HUES6 (cell line): ENCODE results near the gene TICAM1.
A peak's percentile ranks its signal among the peaks of the same experiment; 100 is the strongest.
"Not testable (repeated sequence)": the region's sequence is repeated elsewhere in the genome, so short reads cannot be mapped to it uniquely, and the experiment has no call there.

Experiments used
- H3K27ac ChIP-seq: 2 replicates; pipeline ENCODE4 v1.7.0; 2013; ENCODE audit warnings: low read depth, mild to moderate bottlenecking, low read length, inconsistent platforms
- H3K27me3 ChIP-seq: 2 replicates; pipeline ENCODE4 v1.6.1; 2013; ENCODE audit warnings: low read length; ENCODE audit not compliant: control insufficient read depth, insufficient read depth
- H3K36me3 ChIP-seq: 2 replicates; pipeline ENCODE4 v1.6.1; 2013; ENCODE audit warnings: low read length; ENCODE audit not compliant: control insufficient read depth, insufficient read depth
- H3K4me1 ChIP-seq: 2 replicates; pipeline ENCODE4 v1.6.1; 2013; ENCODE audit warnings: low read length; ENCODE audit not compliant: control insufficient read depth, insufficient read depth
- H3K4me3 ChIP-seq: 2 replicates; pipeline ENCODE4 v1.5.1; 2013; ENCODE audit warnings: low read depth, low read length
- H3K9ac ChIP-seq: one replicate; pipeline ENCODE4 v1.6.1; 2013; ENCODE audit warnings: mild to moderate bottlenecking, low read length
- H3K9me3 ChIP-seq: 2 replicates; pipeline ENCODE4 v1.6.1; 2013; ENCODE audit warnings: low read depth, low read length; ENCODE audit not compliant: control insufficient read depth, insufficient read depth

Gene TICAM1

DNA sequence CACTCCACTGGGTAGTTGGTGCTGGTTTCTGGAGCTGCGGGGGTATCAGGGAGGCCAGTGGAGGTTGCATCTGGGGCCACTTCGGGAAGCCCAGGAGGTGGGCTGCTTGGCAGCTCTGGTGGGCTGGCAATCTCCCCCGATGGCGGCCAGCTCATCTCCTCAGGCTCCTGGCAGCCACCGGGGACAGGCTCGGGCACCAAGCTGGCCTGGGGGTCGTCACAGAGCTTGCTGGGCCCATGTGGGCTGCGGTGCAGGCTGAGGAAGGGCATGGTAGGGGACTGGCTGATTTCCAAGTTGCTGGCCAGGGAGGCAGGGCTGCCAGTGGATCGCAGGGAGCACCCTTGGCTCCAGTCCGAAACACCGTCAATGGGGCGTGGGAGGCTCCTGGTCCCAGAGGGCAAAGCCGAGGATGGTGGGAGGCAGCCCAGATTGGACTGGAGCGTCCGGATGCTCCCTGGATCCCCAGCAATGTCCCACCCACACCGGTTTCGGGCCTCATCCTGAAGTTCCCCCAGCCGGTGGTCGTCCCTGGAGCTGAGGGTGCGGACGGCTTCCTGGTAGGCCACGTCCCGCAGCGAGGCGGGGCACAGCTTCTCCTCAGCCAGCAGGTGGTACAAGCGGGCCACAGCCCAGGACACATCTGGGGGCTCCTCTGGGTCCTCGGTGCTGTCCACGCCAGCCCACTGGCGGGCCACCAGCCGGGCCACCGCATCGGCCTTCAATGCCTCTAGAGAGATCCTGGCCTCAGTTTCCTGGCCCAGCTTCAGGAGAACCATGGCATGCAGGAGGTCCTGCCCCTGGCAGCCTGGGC is 13.8 kb downstream of the TICAM1 start:
- Histone ChIP-seq H3K4me1 (no peaks in the 10 kb centered on the region), H3K36me3 (no peaks in the 10 kb centered on the region), H3K9ac (no peak overlapping the region), H3K4me3 (no peak overlapping the region), H3K9me3 (peaks cover 3% of the 10 kb centered on the region; the same call in 1 of the 2 replicates), H3K27me3 (peaks cover 7% of the 10 kb centered on the region), H3K27ac (no peak overlapping the region)

DNA sequence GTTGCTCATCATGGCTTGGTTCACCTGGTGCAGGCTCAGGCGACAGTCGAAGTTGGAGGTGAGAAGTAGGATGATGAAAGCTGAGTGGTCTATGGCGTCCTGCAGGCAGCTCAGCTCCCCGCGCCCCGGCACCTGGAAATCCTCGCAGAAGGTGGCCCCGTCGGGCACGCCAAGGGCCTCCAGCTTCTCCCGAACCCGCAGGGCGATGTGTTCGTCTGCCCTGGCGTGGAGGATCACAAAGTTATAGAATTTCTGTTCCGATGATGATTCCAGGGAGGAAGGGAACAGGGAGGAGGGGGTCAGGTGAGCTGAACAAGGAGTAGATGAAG is 14.6 kb downstream of the TICAM1 start:
- H3K27ac ChIP-seq, result no peak overlapping the region
- H3K9ac ChIP-seq, result no peak overlapping the region
- no peak overlapping the region for H3K4me3 ChIP-seq
- H3K27me3 ChIP-seq, result peaks cover 7% of the 10 kb centered on the region
- peaks cover 3% of the 10 kb centered on the region; the same call in 1 of the 2 replicates for H3K9me3 ChIP-seq
- no peaks in the 10 kb centered on the region for H3K36me3 ChIP-seq
- no peaks in the 10 kb centered on the region for H3K4me1 ChIP-seq

DNA sequence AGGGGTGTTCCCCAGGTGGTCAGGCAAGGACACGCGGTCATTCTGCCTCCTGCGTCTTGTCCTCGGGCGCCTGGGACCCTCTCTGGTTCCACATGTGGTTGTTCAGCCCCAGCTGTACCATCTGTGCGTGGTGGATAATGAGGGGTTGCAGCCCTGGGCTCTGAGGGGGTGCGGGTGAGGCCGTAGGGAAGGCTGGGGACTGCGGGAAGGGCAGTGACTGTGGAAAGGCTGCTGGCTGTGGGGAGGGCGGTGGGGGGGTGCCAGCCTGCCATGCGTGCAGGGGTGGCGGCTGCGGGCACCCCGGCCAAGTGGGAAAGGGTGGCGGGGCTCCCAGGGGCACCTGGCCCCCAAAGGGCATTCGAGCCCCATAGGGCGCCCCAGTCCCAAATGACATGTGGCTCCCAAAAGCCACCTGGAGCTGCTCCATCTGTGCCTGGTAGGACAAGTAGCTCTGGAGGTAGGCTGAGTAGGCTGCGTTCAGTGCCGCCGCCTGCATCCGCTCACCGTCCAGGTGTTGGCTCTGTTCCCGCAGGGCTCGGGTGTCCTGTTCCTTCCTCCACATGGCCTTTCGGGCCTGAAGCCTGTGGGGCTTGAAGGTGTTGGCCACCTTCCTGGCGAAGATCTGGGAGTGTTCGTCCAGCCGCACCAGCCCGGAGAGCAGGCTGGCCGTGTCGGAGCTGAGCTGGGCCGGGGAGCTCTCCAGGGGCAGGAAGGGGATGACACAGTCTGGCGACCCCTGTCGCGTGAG is 15.1 kb downstream of the TICAM1 start:
- no peak overlapping the region for H3K27ac ChIP-seq

DNA sequence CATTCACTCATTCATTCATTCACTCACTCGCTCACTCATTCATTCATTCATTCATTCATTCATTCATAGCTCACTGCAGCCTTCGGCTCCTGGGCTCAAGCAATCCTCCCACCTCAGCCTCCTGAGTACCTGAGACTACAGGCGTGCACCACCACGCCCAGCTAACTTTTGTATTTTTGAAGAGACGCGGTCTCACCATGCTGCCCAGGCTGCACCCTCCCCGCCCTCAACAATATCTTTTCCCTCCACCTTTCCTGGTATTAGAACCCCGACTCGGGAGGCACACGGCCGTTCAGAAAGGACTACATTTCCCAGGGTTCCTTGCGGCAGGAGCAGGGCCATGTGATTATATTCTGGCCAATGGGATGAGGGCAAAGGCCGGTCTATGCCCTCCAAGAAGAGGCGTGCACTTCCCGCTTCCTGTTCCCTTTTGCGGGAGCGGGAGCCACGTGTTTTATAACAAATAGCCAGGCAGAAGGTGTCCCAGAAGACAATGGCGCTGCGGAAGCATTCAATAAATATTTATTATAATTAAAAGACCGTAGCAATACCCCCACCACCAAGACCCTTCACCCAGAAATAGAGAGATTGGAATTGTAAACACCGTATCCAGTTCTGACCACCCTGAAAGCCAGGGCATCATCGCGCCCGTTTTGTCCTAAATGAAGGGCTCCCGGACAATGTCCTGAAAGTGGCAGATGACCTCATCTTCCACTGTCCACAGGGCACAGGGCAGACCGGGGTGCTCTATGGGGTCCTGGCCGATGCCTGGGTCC is 15.9 kb downstream of the TICAM1 start:
- H3K36me3 ChIP-seq, result no peaks in the 10 kb centered on the region
- peak overlapping the region; percentile 20; the same call in 1 of the 2 replicates for H3K4me3 ChIP-seq
- no peak overlapping the region for H3K9ac ChIP-seq
- H3K4me1 ChIP-seq, result no peaks in the 10 kb centered on the region
- peaks cover 3% of the 10 kb centered on the region; the same call in 1 of the 2 replicates for H3K9me3 ChIP-seq
- H3K27ac ChIP-seq, result no peak overlapping the region
- H3K27me3 ChIP-seq, result peaks cover 7% of the 10 kb centered on the region

More for the DNA sequence above, 15.1 kb downstream of the TICAM1 start:
- Histone ChIP-seq H3K4me1 (no peaks in the 10 kb centered on the region), H3K9ac (no peak overlapping the region), H3K36me3 (no peaks in the 10 kb centered on the region), H3K9me3 (peaks cover 3% of the 10 kb centered on the region; the same call in 1 of the 2 replicates), H3K4me3 (no peak overlapping the region), H3K27me3 (peaks cover 7% of the 10 kb centered on the region)

DNA sequence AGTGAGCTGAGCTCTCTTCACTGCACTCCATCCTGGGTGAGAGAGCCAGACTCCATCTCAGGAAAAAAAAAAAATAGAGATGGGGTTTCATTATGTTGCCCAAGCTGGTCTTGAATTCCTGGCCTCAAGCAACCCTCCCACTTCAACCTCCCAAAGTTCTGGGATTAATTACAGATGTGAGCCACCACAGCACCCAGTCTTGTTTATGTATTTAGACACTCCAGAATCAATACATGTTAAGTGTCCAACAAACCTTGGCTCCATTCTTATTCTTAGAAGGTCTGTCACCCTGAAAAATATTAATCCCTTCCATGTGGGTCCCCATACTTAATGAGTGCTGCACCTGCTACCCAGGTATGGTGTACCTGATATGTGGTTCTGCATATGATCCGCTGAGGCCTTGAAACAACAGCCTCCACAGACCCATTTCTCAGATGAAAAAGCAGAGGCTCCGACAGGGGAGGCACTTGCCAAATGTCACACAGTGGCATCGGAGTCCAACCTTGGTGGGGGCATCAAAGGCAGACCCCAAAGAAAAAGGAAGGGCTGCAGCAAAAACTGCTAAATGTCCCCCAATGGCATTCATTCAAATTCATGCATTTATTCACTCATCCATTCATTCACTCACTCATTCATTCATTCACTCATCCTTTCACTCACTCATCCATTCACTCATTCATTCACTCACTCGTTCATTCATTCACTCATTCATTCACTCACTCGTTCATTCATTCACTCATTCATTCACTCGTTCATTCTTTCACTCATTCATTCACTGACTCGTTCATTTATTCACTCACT is 16.7 kb downstream of the TICAM1 start:
- H3K36me3 ChIP-seq, result no peaks in the 10 kb centered on the region
- no peak overlapping the region for H3K4me3 ChIP-seq
- peaks cover 3% of the 10 kb centered on the region; the same call in 1 of the 2 replicates for H3K9me3 ChIP-seq
- H3K27ac ChIP-seq, result no peak overlapping the region
- no peaks in the 10 kb centered on the region for H3K4me1 ChIP-seq
- peaks cover 7% of the 10 kb centered on the region for H3K27me3 ChIP-seq
- no peak overlapping the region for H3K9ac ChIP-seq

DNA sequence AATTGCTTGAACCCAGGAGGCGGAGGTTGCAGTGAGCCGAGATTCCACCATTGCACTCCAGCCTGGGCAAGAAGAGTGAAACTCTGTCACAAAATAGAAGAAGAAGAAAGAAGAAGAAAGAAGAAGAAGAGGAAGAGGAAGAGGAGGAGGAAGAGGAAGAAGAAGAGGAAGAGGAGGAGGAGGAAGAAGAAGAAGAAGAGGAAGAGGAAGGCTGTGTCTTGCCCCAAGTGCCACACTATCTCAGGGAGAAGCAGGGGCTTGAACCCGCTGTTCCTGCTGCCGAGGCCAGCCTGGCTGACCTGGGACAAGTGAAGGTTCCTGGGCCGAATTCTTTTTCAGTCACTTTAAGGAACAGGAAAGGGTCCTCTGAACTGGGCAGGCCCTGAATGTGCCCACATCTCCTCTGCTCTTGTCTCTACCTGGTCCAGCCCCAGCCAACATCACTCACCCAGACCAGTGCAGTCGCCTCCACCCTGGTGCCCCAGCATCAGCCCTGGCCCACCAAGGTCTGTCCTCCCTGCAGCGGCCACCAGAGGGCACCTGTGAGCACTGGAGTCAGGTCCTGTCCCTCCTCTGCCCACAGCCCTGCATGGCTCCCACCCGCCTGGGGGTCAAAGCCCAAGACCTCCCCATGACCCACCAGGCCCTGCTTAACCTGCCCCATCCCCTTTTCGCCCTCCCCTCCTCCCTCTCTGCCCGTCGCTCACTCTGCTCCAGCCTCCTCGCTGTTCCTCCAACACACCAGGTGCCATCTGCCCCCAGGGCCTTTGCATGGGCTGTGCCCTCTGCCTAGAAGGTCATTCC is 20.0 kb downstream of the TICAM1 start:
- no peaks in the 10 kb centered on the region for H3K36me3 ChIP-seq
- no peaks in the 10 kb centered on the region for H3K4me1 ChIP-seq
- H3K4me3 ChIP-seq, result no peak overlapping the region
- H3K9ac ChIP-seq, result no peak overlapping the region
- peaks cover 3% of the 10 kb centered on the region; the same call in 1 of the 2 replicates for H3K9me3 ChIP-seq
- H3K27me3 ChIP-seq, result peaks cover 1% of the 10 kb centered on the region
- no peak overlapping the region for H3K27ac ChIP-seq

DNA sequence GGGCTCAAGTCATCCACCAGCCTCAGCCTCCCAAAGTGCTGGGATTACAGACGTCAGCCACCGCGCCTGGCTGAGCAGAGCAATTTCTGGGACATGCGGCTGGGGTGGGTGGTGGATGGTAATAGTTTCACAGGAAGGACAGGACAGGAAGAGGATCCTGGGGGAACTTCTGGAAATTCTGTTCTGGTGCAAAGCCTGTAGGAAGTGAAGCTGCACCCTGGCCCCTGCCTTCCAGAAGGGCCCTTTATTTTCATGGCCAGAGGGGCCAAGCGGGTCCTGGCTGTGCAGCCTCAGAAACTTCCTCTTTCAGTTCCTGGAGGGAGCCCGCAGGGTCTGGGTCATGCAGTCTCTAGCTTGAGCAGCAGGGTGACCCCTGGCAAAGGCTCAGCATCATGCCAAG is 24.3 kb downstream of the TICAM1 start:
- H3K4me3 ChIP-seq, result no peak overlapping the region
- no peak overlapping the region for H3K27ac ChIP-seq
- no peaks in the 10 kb centered on the region for H3K9me3 ChIP-seq
- H3K27me3 ChIP-seq, result no peaks in the 10 kb centered on the region
- no peaks in the 10 kb centered on the region for H3K4me1 ChIP-seq
- no peaks in the 10 kb centered on the region for H3K36me3 ChIP-seq
- H3K9ac ChIP-seq, result no peak overlapping the region

DNA sequence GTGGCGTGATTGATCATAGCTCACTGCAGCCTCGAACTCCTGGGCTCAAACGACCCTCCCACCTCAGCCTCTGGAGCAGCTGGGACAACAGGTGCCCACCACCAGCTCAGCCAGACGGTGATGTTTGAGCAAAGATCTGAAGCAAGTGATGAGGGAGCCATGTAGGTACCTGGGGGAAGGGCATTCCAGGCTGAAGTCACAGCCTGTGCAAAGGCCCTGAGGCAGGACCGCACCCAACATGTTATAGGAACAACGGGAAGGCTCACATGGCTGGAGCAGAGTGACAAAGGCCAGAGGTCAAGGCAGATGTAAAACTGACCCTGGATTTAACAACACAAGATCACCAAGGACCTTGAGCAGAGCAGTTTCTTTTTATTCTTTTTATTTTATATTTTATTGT is 25.1 kb downstream of the TICAM1 start:
- Histone ChIP-seq H3K27me3 (no peaks in the 10 kb centered on the region), H3K4me1 (no peaks in the 10 kb centered on the region), H3K9ac (no peak overlapping the region), H3K27ac (no peak overlapping the region), H3K4me3 (no peak overlapping the region), H3K9me3 (no peaks in the 10 kb centered on the region), H3K36me3 (no peaks in the 10 kb centered on the region)

DNA sequence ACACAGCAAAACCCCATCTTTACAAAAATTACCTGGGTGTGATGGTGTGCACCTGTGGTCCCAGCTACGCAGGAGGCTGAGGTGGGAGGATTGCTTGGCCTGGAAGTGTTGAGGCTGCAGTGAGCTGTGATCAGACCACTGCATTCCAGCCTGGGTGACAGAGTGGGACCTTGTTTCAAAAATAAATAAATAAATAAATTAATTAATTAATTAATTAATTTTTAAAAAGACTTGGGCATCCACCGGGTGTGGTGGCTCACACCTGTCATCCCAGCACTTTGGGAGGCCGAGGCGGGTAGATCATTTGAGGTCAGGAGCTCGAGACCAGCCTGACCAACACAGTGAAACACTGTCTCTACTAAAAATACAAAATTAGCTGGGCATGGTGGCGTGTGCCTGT is 26.4 kb downstream of the TICAM1 start:
- not testable (repeated sequence) for H3K4me3 ChIP-seq, H3K36me3 ChIP-seq, H3K9me3 ChIP-seq, H3K27me3 ChIP-seq, H3K9ac ChIP-seq, H3K4me1 ChIP-seq, H3K27ac ChIP-seq
